HUES6 (cell line): ENCODE measurements around the gene DEFB131A.
"Not testable (repeated sequence)": the region's sequence is repeated elsewhere in the genome, so short reads cannot be mapped to it uniquely, and the experiment has no call there.

Experiments
- H3K27ac ChIP-seq: 2 replicates; pipeline ENCODE4 v1.7.0; 2013; ENCODE audit warnings: low read depth, mild to moderate bottlenecking, low read length, inconsistent platforms
- H3K27me3 ChIP-seq: 2 replicates; pipeline ENCODE4 v1.6.1; 2013; ENCODE audit warnings: low read length; ENCODE audit not compliant: control insufficient read depth, insufficient read depth
- H3K36me3 ChIP-seq: 2 replicates; pipeline ENCODE4 v1.6.1; 2013; ENCODE audit warnings: low read length; ENCODE audit not compliant: control insufficient read depth, insufficient read depth
- H3K4me1 ChIP-seq: 2 replicates; pipeline ENCODE4 v1.6.1; 2013; ENCODE audit warnings: low read length; ENCODE audit not compliant: control insufficient read depth, insufficient read depth
- H3K4me3 ChIP-seq: 2 replicates; pipeline ENCODE4 v1.5.1; 2013; ENCODE audit warnings: low read depth, low read length
- H3K9ac ChIP-seq: one replicate; pipeline ENCODE4 v1.6.1; 2013; ENCODE audit warnings: mild to moderate bottlenecking, low read length
- H3K9me3 ChIP-seq: 2 replicates; pipeline ENCODE4 v1.6.1; 2013; ENCODE audit warnings: low read depth, low read length; ENCODE audit not compliant: control insufficient read depth, insufficient read depth

DEFB131A gene

DNA sequence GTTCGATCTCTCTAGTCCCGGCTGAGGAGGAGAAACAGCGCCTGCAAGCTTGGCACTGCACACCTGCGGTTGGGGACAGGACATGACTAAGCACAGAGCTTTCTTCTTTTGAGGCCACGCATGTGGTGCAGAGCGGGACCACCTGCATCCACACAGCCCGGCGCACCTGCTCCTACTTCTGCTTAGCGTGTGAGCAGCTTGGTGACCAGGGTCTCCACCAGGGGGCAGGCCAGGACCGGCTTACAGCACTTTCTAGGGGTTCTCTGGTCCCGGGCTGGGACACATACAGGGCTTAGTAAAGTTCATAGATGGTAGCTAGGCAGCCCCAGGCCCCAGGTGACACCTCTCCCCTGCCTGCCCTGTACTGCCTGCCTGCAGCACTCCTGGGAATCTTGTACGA, 51.2 kb downstream of the DEFB131A start:
- H3K27ac ChIP-seq, H3K9ac ChIP-seq, H3K4me1 ChIP-seq, H3K9me3 ChIP-seq, H3K36me3 ChIP-seq, H3K4me3 ChIP-seq: not testable (repeated sequence)
- peaks cover 42% of the 10 kb centered on the region for H3K27me3 ChIP-seq

DNA sequence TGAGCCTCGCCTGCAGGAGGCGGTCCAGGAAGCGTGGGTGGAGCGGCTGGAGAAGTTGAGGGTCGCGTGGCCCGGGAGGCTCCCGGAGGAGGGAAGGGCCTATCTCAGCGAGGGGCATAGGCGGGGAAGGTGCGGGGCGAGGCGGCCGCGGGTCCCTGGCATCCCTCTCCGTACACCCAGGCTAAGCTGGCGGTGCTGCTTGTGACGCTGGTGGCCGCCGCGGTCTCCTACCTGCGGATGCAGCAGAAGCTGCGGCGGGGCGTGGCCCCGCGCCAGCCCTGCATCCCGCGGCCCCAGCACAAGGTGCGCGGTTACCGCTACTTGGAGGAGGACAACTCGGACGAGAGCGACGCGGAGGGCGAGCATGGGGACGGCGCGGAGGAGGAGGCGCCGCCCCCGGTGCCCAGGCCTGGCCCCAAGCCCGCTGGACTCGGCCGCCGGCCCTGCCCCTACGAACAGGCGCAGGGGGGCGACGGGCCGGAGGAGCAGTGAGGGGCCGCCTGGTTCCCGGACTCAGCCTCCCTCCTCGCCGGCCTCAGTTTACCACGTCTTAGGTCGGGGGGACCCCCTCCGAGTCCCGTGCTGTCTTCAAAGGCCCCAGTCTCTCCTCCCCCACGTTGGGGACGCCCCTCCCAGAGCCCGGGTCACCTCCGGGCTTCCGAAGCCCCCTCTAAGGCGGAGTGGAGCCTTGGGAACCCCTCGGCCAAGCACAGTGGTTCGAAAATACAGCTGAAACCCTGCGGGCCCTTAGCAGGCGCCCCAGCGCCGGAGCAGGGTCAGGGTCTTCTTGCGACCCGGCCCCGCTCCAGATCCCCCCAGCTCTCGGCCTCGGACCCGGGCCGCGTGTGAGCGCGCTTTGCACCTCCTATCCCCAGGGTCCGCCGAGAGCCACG, 53.6 kb downstream of the DEFB131A start:
- H3K36me3 ChIP-seq, H3K9me3 ChIP-seq, H3K27ac ChIP-seq, H3K4me1 ChIP-seq, H3K9ac ChIP-seq: not testable (repeated sequence)
- H3K27me3 ChIP-seq = peaks cover 39% of the 10 kb centered on the region
- H3K4me3 ChIP-seq = peak overlapping the region; percentile 72

DNA sequence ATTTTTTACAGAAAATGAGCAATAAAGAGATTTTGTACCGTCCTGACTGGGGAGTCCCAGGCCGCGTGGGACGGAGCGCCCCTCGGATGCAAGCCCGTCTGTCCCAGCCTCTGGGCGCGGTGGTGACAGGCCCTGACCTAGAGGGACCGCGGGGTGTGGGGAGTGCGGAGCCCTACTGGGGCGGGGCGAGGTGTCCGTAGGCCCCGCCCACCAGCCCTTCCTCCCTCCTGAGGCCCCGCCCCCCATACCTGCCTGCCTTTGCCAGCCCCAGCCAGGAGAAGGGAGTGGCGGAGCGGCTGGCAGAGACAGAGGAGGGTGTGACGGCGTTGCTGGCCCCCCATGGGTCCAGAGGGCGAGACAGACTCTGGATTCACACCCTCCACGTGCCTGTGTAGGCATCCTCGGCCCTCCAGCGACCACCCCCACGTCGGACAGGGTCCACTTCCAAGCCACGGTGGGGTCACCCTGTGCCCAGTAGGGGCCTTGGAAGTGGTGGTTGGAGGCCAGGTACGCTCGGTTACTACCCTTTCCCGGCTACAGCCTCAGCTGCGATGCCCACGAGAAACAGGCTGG, 54.3 kb downstream of the DEFB131A start:
- peak overlapping the region; percentile 72 for H3K4me3 ChIP-seq
- H3K27me3 ChIP-seq = peaks cover 39% of the 10 kb centered on the region
- not testable (repeated sequence) for H3K9ac ChIP-seq, H3K4me1 ChIP-seq, H3K36me3 ChIP-seq, H3K9me3 ChIP-seq, H3K27ac ChIP-seq

DNA sequence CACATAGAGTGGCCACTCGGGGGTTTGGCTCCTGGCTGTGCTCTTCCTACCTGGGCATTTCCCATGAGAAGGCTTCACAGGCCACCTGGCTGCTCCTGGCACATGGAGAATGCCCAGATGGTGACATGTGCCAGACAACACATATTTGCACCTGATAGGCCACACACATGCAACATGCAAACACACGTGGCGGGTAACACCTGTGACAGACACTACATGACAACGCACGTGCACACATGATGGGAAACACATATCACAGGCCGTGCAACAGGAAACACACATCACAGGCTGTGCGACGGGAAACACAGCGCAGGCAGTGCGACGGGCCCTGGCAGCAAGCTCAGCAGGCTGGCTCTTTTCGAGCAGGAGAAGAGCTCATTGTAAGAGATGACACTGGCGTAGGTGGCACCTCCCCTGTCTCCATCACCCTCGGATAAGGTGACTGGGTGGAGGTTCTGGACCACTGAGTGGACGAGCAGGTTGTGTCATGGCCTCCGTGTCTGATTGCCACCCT, 55.8 kb downstream of the DEFB131A start:
- H3K4me3 ChIP-seq, H3K9me3 ChIP-seq, H3K36me3 ChIP-seq, H3K4me1 ChIP-seq, H3K27ac ChIP-seq, H3K9ac ChIP-seq: not testable (repeated sequence)
- peaks cover 33% of the 10 kb centered on the region for H3K27me3 ChIP-seq
